Right atrium auricular region (tissue), 2 donors: ENCODE measurements around the gene SPINK14. TPM values are rescaled to one million over a fixed set of nuclear protein-coding genes. Genes with fewer than 3 reads are reported as not detected.

Source experiments
- DNase-seq: peaks from one replicate; pipeline ENCODE4 v3.0.0-alpha.2; 2019; ENCODE audit warnings: low spot score
- H3K27ac ChIP-seq, 2 donors: fragments of 200-600 bp; sonication (generic); 1 replicate in 1 of 2; 2 replicates in 1 of 2; pipeline ENCODE4 v1.5.1; 2016 to 2019
- H3K27me3 ChIP-seq, 2 donors: fragments of 200-600 bp; sonication (generic); one replicate each; pipeline versions ENCODE4 v1.5.1 to v1.6.0; 2017 to 2019
- H3K36me3 ChIP-seq: fragments of 200-600 bp; sonication (generic); one replicate; pipeline ENCODE4 v1.5.1; 2016
- H3K4me1 ChIP-seq, 2 donors: fragments of 200-600 bp; sonication (generic); one replicate each; pipeline versions ENCODE4 v1.5.1 to v1.6.0; 2017 to 2019
- H3K4me3 ChIP-seq, 2 donors: fragments of 200-600 bp; sonication (generic); 1 replicate in 1 of 2; 2 replicates in 1 of 2; pipeline ENCODE4 v1.5.1; 2017 to 2019; ENCODE audit warnings: mild to moderate bottlenecking in 1 of 2, moderate library complexity in 1 of 2
- H3K9me3 ChIP-seq, 2 donors: fragments of 200-600 bp; sonication (generic); one replicate each; pipeline ENCODE4 v1.5.1; 2019
- total RNA-seq, 2 donors: library from RNA; depleted of rRNA; stranded (reverse); fragments of >200 nt; gene quantifications; one replicate each; pipeline ENCODE4 v1.1.0, GENCODE V29; 2016
- TF ChIP-seq, protein P1 (sequence below), 2 donors: fragments of 200-600 bp; sonication (generic); IDR thresholded peaks; one replicate each; pipeline ENCODE4 v1.5.1; 2019; ENCODE audit warnings: antibody characterized with exemption in 2 of 2

The SPINK14 gene
- total RNA-seq, 2 donors from 2014 or later = not detected

DNA sequence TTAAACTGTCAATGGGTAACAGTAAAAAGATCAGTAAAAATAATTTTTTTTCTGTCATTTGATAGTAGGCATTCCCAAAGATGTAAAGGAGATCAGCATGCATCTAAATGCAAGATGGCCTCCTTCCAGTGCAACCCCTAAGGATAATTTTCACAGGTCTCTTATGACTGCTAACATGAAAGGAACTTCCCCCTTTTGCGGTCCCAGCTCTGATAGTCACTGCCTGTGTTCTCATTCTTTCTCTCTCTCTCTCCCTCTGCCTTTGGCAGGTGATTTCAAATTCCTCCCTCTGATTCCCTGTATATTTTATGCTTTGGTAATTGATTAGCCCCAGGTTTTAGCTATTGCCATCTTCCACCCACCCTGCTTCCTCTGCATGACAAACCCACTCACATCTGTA, 8.9 kb downstream of the SPINK14 start:
- DNase-seq = no peak
- Histone ChIP-seq H3K4me1 (no peaks in the 10 kb centered on the region), H3K27ac (no peak overlapping the region), H3K4me3 (no peak overlapping the region), H3K36me3 (no peaks in the 10 kb centered on the region), H3K9me3 (no peaks in the 10 kb centered on the region), H3K27me3 (no peaks in the 10 kb centered on the region)
- TF ChIP-seq, protein P1, sequence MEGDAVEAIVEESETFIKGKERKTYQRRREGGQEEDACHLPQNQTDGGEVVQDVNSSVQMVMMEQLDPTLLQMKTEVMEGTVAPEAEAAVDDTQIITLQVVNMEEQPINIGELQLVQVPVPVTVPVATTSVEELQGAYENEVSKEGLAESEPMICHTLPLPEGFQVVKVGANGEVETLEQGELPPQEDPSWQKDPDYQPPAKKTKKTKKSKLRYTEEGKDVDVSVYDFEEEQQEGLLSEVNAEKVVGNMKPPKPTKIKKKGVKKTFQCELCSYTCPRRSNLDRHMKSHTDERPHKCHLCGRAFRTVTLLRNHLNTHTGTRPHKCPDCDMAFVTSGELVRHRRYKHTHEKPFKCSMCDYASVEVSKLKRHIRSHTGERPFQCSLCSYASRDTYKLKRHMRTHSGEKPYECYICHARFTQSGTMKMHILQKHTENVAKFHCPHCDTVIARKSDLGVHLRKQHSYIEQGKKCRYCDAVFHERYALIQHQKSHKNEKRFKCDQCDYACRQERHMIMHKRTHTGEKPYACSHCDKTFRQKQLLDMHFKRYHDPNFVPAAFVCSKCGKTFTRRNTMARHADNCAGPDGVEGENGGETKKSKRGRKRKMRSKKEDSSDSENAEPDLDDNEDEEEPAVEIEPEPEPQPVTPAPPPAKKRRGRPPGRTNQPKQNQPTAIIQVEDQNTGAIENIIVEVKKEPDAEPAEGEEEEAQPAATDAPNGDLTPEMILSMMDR (IDR thresholded peaks at IDR 0.05) = no peak

DNA sequence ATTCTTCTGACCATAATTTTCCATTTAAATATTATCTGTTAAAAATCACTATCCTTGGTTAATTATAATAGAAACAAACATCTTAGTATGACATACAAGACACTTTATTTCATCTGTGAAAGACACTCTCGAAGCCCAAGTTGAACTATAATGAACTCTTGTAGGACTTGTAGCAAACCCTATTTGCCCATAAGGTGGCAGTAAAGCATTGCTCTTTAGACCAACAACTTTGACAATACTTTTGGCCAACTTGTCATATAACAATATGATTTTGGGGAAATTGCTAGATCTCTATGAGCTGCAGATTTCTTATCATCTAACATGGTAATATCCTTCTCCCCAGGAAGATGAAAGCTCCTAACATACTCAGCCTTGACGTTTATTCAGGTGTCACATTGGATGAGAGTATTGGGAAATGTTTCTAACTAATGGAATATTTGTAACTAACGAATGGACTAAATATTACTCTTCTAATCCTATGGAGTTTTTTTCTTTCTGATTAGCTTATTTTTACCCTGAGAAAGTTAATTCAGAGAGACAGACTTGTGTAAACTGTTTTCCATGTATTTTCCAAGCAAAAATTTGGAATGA, 11.0 kb downstream of the SPINK14 start:
- H3K27me3 ChIP-seq = no peaks in the 10 kb centered on the region
- H3K4me3 ChIP-seq = no peak overlapping the region
- no peak for DNase-seq
- no peak overlapping the region for H3K27ac ChIP-seq
- H3K36me3 ChIP-seq = no peaks in the 10 kb centered on the region
- no peaks in the 10 kb centered on the region for H3K9me3 ChIP-seq
- TF ChIP-seq, protein P1 (IDR thresholded peaks at IDR 0.05) = peak; percentile 49 to 76
- no peaks in the 10 kb centered on the region for H3K4me1 ChIP-seq

DNA sequence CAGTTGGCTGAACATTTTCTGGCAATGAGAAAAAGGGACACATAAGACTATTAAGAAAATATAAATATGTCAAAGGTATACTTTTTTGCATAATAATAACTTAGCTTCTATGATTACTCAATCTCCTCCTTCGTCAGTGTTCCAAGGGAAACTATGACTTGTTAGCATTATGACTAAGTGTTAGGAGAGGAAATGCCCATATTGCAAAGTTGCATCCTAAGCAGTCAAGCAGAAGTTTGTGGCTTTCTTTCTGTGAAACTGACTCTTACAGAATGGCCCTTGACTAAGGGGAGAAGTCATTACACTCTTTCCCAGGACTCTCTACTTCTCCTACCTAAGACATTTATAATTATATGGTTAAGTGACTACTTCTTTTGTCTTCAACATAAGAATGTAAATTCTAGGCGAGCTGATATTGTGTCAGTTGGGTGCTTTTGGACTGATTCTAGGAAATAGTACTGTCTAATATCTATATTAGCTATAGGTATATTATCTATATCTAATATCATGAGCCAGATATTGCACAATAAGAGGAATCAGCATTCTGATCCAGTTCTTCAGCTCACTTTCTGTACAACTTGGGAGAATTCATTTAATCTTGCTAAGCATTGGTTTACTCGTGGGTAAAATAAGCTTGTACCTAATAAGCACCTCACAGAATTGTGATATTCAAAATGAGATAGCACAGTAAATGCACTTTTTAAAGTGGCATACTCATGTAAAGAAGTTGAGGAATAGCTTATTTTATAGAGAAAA, 18.1 kb downstream of the SPINK14 start:
- no peak overlapping the region for H3K4me3 ChIP-seq
- no peaks in the 10 kb centered on the region for H3K9me3 ChIP-seq
- H3K4me1 ChIP-seq = no peaks in the 10 kb centered on the region
- no peaks in the 10 kb centered on the region for H3K27me3 ChIP-seq
- DNase-seq = no peak
- peak overlapping the region in 1 of 2 donors; percentile 14 for H3K27ac ChIP-seq
- TF ChIP-seq, protein P1 (IDR thresholded peaks at IDR 0.05) = no peak
- H3K36me3 ChIP-seq = no peaks in the 10 kb centered on the region

DNA sequence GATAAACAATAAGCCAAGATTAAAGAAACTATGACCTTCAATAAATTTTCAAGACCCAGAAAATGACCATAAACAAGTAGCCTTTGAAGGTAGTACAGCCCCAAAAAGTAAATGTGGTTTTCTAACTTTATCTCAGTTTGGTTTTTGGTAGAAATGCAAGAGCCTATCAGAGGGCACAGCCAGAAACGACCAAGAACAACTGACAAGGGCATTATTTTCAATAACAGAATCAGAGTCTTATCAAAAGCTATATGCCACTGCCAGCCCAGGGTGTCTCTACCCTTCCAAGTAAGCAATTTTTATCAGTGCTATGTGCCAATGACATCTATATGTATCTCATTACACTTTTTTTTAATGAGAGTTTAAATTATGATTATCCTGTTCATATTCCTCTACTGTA, 22.7 kb downstream of the SPINK14 start:
- H3K4me1 ChIP-seq = no peaks in the 10 kb centered on the region
- TF ChIP-seq, protein P1 (IDR thresholded peaks at IDR 0.05) = no peak
- no peak for DNase-seq
- no peaks in the 10 kb centered on the region for H3K36me3 ChIP-seq
- H3K27ac ChIP-seq = no peak overlapping the region
- no peaks in the 10 kb centered on the region for H3K27me3 ChIP-seq
- H3K9me3 ChIP-seq = no peaks in the 10 kb centered on the region
- no peak overlapping the region for H3K4me3 ChIP-seq

DNA sequence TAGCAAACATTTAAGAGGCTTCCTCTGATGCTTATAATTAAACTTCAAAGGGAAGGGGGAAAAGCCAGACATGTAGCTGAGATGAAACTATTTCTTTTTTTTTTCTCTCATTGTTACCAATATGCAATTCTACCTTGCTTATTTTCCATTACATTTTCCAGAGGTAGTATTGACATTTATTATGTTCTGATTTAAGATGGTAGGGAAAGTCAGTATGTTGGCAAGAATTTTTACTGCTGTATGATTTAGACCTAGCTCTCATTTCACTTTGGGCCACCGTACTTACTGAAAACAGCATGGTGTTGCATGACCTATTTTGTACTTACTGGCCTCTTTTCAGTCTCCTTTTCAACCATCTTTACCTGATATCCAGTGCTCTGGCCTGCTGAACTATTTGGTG, 24.9 kb downstream of the SPINK14 start:
- TF ChIP-seq, protein P1 (IDR thresholded peaks at IDR 0.05) = no peak
- no peaks in the 10 kb centered on the region for H3K9me3 ChIP-seq
- no peaks in the 10 kb centered on the region for H3K4me1 ChIP-seq
- no peak for DNase-seq
- no peak overlapping the region for H3K4me3 ChIP-seq
- no peaks in the 10 kb centered on the region for H3K27me3 ChIP-seq
- no peak overlapping the region for H3K27ac ChIP-seq
- H3K36me3 ChIP-seq = no peaks in the 10 kb centered on the region
